Measurements from ENCODE around the gene ANP32B. TPM values are rescaled to one million over a fixed set of nuclear protein-coding genes. Genes with fewer than 3 reads are reported as not detected.
"Not testable (repeated sequence)": the region's sequence is repeated elsewhere in the genome, so short reads cannot be mapped to it uniquely, and the experiment has no call there.

Gene ANP32B
- total RNA-seq (2014; rRNA removed), result 9.9 and 15.7 TPM in 2 replicates
- 184 TPM for polyA plus RNA-seq (2012)

- DNase-seq (ENCODE audit: low read depth), result peak; percentile 83
Measured at GRCh38 chr9:97982683-97983588, at the start of gene ANP32B. ANP32B (plus strand) TSS chr9:97983341; CDS start chr9:97983556, 215 bp downstream.

GRCh38 chr9:97934321-97935115, 48.6 kb upstream of the ANP32B start:
- no peak for DNase-seq (ENCODE audit: low read depth)

- no peak for DNase-seq (ENCODE audit: low read depth)
Measured at GRCh38 chr9:97935276-97935675, 47.9 kb upstream of the ANP32B start.

GRCh38 chr9:97936998-97937397, 46.1 kb upstream of the ANP32B start:
- no peak for DNase-seq (ENCODE audit: low read depth)

- DNase-seq (ENCODE audit: low read depth), result no peak
Measured at GRCh38 chr9:97938081-97938644, 45.0 kb upstream of the ANP32B start, which contains the start of gene HEMGN. HEMGN (minus strand) TSS chr9:97938172; CDS start chr9:97938136, 36 bp downstream.

GRCh38 chr9:97940233-97940632, 42.9 kb upstream of the ANP32B start:
- no peak for DNase-seq (ENCODE audit: low read depth)

- no peak for DNase-seq (ENCODE audit: low read depth)
Measured at GRCh38 chr9:97940741-97941140, 42.4 kb upstream of the ANP32B start.

GRCh38 chr9:97941323-97941722, 41.8 kb upstream of the ANP32B start:
- no peak for DNase-seq (ENCODE audit: low read depth)

- no peak for DNase-seq (ENCODE audit: low read depth)
Measured at GRCh38 chr9:97943308-97943855, 39.8 kb upstream of the ANP32B start.

GRCh38 chr9:97944612-97945011, 38.5 kb upstream of the ANP32B start:
- no peak for DNase-seq (ENCODE audit: low read depth)

GRCh38 chr9:97945470-97945869, 37.7 kb upstream of the ANP32B start:
- DNase-seq (ENCODE audit: low read depth), result not testable (repeated sequence)

GRCh38 chr9:97947094-97947493, 36.0 kb upstream of the ANP32B start:
- DNase-seq (ENCODE audit: low read depth), result not testable (repeated sequence)

- DNase-seq (ENCODE audit: low read depth), result not testable (repeated sequence)
Measured at GRCh38 chr9:97950873-97951272, 32.3 kb upstream of the ANP32B start.

GRCh38 chr9:97954550-97954989, 28.6 kb upstream of the ANP32B start:
- peak; percentile 8 for DNase-seq (ENCODE audit: low read depth)

GRCh38 chr9:97956331-97956730, 26.8 kb upstream of the ANP32B start:
- DNase-seq (ENCODE audit: low read depth), result no peak

GRCh38 chr9:97958812-97959511, 24.2 kb upstream of the ANP32B start:
- peak; percentile 68 for DNase-seq (ENCODE audit: low read depth)

- no peak for DNase-seq (ENCODE audit: low read depth)
Measured at GRCh38 chr9:97959585-97959984, 23.6 kb upstream of the ANP32B start.

GRCh38 chr9:97960678-97961328, 22.3 kb upstream of the ANP32B start:
- DNase-seq (ENCODE audit: low read depth), result not testable (repeated sequence)

GRCh38 chr9:97961361-97961760, 21.8 kb upstream of the ANP32B start:
- DNase-seq (ENCODE audit: low read depth), result no peak

- no peak for DNase-seq (ENCODE audit: low read depth)
Measured at GRCh38 chr9:97962136-97962535, 21.0 kb upstream of the ANP32B start.
